GM21529 (cell line): ENCODE results near the gene UBE4B.
"Not testable (repeated sequence)": the region's sequence is repeated elsewhere in the genome, so short reads cannot be mapped to it uniquely, and the experiment has no call there.

ENCODE experiments used
- ATAC-seq: cut with Tn5 transposase; IDR thresholded peaks from one replicate; pipeline ENCODE4 v1.9.1; 2021; ENCODE audit not compliant: unreplicated experiment

Gene UBE4B

GRCh38 chr1:10170239-10170574, 137.4 kb downstream of the UBE4B start:
- peak; percentile 62 for ATAC-seq

DNA sequence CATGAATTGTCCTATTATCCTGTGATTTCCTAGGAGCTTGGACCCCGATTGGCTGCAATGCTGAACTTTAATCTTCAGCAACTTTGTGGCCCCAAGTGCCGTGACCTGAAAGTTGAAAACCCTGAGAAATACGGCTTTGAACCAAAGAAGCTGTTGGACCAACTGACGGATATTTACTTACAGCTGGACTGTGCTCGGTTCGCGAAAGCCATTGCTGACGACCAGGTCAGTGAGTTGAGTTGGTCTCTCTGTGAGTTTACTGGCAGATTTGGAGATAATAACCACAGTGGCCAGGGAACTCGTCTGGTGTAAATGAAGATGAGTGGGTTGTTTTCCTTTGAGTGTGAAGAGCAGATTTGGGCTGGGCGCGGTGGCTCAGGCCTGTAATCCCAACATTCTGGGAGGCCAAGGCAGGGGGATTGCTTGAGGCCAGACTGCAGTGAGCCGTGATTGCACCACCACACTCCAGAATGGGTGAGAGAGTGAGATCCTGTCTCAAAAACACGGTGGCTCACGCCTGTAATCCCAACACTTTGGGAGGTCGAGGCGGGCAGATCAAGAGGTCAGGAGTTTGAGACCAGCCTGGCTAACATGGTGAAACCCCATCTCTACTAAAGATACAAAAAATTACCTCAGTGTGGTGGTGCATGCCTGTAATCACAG, 138.5 kb downstream of the UBE4B start:
- no peak for ATAC-seq

DNA sequence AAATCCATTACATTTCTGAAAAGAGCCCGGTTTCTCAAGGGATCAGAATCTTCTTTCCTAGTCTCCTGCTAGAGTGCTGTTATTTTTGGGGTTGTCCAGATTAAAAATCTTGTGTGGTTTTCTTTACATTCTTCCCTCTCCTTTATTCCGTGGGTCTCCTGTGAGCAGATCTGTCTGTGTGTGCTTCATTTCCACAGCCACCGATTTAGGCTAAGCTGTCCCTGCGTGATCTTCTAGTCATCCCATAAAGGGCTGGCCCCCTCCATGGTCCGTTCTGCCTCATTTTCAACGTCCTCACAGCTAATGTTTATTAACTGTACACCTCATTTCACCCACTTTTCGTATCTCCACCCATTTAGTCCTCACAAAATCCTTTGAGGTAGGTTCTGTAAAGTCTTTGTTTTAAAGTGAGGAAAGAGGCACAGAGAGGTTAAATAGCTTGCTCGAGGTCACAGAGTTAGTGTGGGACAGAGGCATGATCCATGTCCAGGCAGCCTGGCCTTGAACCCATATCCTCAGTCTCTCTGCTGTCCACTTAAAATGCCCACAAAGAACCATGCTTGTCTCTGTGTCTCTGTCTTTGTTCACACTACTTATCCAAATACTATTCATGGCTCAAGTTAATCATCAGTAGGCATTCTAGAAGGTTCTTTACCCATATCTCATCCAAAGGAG, 139.4 kb downstream of the UBE4B start:
- ATAC-seq: no peak

GRCh38 chr1:10173582-10173981, 140.8 kb downstream of the UBE4B start:
- no peak for ATAC-seq

GRCh38 chr1:10177876-10178275, 145.1 kb downstream of the UBE4B start:
- no peak for ATAC-seq

DNA sequence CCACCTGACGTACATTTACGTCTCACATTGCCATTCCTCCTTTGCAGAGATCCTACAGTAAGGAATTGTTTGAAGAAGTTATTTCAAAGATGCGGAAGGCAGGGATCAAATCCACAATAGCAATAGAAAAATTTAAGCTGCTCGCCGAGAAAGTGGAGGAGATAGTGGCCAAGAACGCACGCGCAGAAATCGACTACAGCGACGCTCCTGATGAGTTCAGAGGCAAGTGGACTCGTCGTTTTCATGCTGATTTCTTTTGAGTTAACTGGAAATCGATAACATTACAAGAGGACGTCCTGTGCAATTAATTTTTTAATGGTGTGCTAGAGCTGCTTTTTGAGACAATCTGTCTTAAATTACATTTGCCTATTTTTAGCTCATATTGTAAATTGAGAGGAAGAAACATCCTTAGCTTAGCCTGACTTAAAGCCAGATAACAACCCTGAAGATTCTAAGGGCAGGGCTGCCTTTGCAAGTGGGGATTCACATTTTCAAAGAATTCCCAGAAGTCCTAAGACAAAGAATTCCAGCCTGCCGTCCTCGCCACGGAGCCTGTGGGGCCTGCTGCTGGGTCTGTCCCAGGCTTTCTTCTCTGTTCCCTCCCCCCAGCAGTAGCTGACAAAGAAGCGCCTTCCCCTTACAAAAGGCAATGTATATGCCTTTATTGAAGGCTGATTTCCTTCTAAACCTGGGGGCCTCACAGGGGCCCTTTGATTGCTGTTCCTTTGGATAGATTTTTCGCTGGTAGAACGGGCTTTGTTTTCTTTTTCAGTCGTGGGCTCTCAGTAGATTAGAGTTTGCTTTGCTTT, 146.0 kb downstream of the UBE4B start:
- no peak for ATAC-seq

GRCh38 chr1:10179406-10180091, 146.8 kb downstream of the UBE4B start:
- no peak for ATAC-seq

- ATAC-seq: no peak
Measured at GRCh38 chr1:10181154-10181553, 148.4 kb downstream of the UBE4B start.

DNA sequence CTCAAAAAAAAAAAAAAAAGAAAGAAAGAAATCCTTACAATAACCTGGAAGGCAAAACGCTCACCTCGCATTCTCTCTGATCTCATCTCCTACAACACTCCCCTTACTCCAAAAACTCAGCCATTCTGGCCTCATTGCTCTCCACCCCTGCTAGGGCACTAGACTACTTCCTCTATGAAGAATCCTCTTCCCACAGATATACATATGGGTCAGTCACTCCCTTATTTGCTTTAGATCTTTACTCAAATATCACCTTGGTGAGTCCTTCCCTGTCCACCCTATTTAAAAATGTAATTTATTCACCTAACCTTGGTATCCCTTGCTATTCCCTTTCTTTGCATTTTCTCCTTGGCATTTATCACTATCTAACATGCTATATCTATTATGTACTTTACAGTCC, 153.0 kb downstream of the UBE4B start:
- ATAC-seq: no peak

DNA sequence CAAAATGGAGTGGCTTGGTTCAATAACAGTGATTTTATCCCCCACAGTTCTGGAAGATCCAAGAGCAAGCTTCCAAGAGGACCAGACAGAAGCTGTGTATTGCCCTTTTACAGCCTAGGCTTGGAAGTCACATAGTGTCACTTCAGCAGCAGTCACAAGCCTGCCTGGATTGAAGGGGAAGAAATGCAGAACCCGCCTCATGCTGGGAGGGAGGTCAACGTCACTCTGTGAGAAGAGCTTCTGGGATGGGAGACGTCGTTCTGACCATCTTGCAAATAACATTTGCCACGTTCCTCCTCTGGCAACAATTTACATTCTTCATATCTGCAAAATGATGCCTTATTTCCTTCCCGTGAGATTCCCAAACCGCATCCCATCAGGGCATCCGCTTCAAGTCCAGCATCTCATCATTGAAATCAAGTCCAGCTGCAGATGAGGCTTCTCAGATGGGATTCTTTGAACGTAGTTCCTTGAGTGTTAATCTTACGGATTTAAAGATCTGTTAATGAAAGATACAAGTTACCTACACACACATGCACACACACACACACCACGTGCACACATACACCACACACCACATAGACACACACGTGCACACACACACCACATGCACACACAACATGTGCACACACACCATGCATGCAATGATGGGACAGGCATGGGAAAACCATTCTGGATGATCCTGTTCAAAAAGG, 153.7 kb downstream of the UBE4B start:
- ATAC-seq: no peak

DNA sequence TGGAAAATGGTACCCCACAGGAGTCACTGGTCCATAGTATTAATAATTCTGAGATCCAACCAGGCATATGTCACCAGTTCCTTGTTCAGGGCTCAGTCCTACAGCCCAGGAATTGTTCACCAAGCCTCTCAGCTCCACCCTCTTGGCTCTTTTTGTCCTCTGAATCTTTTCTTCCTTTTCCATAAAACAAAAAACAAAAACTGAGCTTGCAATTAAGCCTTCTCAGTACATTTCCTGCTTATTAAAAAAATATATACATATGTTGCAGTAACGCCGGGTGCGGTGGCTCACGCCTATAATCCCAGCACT, 154.2 kb downstream of the UBE4B start:
- no peak for ATAC-seq

DNA sequence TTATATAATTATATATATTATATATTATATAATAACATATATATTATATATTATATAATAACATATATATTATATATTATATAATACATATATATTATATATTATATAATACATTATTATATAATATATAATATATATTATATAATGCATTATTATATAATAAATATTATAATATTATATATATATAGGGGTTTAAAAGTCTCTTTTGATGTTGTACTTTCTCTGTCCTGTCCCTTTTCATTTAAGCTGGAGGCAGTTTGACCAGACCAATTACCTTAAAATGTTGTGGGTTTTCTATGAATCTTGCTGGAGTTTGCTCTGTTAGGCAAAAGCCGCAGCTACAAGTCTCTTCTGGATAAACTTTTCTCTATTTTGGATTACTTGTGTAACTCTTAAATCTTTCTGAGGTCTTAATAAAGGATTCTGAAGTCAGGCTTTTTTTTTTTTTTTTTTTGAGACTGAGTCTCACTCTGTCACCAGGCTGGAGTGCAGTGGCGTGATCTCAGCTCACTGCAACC, 155.4 kb downstream of the UBE4B start:
- ATAC-seq: no peak

- no peak for ATAC-seq
Measured at GRCh38 chr1:10189659-10190058, 156.9 kb downstream of the UBE4B start.

- no peak for ATAC-seq
Measured at GRCh38 chr1:10192263-10192662, 159.5 kb downstream of the UBE4B start.

DNA sequence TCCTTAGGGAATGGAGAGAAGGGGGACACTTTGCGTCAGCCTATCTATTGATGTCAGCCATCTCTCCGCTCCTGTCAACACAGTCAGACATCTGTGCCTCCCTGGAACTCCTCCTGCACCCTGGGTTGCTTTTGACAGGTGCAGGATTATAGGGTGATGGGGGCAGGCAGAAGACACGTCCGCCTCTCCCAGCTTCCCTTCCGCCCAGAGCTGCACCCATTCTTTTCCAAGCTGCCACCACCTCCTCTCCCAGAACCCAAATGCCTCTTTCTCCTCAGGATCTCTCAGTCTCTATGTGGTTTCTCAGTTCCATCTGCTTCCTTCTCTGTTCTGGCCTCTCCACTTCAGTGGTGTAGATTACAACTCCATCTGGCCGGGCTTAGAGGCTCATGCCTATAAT, 160.5 kb downstream of the UBE4B start:
- ATAC-seq: no peak

- ATAC-seq: no peak
Measured at GRCh38 chr1:10195570-10195969, 162.8 kb downstream of the UBE4B start.

DNA sequence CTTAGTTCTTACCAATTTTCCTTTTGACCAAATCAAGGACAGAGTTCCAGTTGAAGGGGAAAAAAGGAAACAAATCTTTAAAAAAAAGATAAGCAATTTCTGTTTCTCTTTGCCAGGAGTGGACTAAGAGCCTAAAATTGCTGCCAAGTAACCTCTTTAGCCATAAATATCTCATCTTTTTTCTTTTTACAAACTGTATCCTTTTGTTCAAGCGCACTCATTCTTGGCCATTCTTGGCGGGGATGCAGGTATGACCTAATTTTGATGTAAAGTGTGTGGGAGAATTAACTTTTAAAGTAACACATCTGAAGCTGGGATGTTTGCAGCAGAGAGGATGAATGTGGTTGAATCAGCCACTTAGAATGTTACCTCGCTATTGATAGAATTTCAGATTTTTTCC, 164.2 kb downstream of the UBE4B start:
- no peak for ATAC-seq

- no peak for ATAC-seq
Measured at GRCh38 chr1:10200620-10201019, 167.9 kb downstream of the UBE4B start.

- no peak for ATAC-seq
Measured at GRCh38 chr1:10204003-10204642, 171.4 kb downstream of the UBE4B start.

DNA sequence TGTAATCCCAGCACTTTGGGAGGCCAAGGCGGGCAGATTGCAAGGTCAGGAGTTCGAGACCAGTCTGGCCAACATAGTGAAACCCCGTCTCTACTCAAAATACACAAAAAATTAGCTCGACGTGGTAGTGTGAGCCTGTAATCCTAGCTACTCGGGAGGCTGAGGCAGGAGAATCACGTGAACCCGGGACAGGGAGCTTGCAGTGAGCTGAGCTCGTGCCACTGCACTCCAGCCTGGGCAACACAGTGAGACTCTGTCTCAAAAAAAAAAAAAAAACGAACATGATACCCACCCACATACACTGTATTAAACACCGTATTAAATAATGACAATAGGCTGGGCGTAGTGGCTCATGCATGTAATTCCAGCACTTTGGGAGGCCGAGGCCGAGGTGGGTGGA, 172.4 kb downstream of the UBE4B start:
- ATAC-seq: not testable (repeated sequence)
